Measurements from ENCODE around the gene TST.

TST gene

DNA sequence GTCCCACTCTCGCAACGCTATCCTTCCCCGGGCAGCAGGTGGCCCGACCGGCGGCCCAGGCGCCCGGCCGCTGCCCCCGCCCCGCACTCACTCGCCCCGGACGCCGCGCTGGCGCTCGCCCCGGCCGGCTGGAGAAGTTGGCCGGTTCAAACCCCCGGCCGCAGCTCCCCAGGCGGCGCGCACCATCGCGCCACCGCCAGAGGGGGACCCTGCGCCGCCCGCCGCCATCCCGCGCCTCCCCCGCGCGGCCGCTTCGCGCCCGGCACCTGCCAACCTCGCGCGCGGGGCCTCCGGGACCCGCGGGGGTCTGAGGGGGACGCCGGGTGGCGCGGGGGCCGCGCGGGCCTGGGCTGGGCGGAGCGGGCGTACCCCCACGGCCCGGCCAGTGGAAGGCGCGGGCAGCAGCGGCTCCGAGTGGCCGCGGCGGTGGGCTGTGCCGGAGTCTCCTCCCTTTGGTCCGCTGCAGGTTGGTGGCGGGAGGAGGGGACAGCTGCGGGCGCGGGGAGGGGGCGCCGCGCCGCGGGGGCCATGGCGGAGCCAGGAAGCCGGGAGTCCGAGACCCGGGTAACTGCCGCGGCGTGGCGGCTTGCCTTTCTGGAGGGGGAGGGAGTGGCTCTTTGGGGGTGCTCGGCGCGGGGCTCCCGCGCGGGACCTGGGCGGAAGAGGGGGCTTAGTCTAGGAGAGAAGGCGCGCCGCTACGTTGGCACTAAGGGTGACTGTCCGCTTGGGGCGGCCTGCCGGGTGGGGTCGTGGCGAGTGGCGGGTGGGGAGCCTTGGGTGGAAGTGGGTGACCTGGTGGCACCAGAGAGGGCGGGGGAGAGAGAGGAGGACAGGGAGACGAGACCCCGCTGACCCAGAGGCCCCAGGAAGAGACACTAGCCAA is at the start of gene TST, which contains the start of gene MPST:
Gene TST (minus strand): TSS at position 139 of the 883 bp plus-strand sequence. CDS start 715 bp downstream, outside the sequence.
Gene MPST (plus strand): TSS at position 434 of the 883 bp plus-strand sequence. CDS start 95 bp downstream, at position 529.
- DNase-seq, result peak; percentile 49 to 74 (median 69)

DNA sequence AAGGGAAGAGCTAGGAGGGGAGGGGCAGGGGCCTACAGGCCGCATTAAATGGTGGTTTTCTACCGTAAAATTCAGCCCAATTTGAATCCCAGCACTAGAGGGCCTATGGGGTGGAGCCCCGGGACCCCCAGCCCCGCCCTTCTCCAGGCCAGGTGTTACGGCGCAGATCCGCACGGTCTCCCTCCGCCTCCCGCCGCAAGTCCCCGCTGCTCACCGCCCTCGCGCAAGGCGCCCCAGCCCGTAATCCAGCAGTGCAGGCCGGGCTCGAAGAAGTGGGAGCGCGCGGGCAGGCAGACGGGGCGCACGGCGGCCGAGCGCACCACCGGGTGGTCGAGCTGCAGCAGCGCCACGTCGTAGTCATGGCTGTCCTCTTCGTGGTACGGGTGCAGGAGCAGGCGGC is 49.6 kb upstream of the TST start:
- no peak for DNase-seq

DNA sequence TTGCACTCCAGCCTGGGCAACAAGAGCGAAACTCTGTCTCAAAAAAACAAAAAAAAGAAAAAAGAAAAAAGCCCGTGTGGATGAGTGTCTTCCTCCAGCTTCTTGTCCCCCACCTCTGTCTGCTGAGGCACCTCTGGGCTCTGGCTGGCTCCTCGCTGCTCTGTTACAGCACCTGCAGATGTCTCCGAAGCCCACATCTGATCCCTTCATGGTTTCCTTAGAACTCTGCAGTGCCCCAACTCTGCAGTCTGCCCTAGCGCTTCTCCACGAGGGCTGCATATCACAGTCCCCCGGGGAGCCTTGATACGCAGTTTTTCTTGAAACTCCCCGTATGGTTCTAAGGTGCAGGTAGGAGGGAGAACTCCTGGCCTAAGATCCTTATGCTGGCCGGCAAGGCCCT is 48.2 kb upstream of the TST start:
- no peak for DNase-seq

DNA sequence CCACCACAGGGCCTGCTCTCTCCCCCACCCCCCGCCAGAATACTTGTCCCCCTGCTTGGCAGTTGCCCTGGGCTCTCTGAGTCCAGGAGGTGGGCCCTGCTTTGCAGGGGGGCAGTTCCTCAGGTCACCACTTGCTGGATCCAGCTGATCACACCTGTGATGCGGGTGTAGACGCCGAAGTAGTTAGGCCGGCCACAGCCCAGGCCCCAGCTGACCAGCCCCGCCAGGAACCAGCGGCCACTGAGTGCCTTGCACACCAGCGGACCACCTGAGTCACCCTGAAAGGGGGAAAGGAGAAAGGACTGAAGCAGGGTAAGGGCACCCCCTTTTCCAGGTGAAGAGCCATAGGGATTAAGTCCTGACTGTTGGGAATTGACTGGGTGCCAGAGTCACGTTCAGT is 46.7 kb upstream of the TST start:
- DNase-seq, result no peak

DNA sequence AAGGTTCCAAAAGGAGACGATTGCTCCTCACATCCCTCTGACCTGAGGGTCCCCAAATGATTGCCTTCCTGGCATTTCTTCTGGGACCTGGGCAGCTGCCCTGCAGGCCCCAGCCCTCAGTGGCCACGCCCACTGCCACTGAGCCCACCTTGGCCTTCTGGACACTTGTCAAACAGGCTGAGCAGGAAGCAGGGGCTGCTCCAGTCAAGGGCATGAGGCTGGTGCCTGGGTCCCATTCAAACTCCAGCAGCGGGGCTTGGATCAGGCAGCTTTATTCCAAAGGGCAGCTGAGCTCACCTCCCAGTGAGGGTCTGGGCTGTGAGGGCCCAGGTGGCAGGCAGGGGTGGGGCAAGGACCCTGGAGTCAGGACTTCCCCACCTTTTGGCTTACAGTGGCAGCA is 45.9 kb upstream of the TST start:
- DNase-seq, result no peak

DNA sequence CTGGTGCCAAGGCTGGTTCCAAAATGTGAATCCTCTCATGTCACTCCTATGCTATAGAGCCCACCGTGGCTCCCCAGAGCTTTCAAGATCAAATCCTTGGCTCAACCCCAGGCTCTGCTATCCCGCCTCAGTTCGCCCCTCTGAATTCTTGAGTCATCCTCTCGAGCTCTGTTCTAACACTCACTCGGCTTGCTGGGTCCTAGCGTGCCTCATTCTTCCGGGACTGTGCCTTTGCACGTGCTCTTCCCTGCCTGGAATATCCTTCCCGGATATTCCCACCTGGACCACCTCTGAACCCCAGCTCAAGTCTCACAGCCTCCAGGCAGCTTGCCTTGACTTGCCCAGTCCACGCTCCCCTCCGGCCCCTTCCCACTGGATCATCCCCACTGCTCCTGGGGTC is 45.3 kb upstream of the TST start:
- DNase-seq, result no peak

DNA sequence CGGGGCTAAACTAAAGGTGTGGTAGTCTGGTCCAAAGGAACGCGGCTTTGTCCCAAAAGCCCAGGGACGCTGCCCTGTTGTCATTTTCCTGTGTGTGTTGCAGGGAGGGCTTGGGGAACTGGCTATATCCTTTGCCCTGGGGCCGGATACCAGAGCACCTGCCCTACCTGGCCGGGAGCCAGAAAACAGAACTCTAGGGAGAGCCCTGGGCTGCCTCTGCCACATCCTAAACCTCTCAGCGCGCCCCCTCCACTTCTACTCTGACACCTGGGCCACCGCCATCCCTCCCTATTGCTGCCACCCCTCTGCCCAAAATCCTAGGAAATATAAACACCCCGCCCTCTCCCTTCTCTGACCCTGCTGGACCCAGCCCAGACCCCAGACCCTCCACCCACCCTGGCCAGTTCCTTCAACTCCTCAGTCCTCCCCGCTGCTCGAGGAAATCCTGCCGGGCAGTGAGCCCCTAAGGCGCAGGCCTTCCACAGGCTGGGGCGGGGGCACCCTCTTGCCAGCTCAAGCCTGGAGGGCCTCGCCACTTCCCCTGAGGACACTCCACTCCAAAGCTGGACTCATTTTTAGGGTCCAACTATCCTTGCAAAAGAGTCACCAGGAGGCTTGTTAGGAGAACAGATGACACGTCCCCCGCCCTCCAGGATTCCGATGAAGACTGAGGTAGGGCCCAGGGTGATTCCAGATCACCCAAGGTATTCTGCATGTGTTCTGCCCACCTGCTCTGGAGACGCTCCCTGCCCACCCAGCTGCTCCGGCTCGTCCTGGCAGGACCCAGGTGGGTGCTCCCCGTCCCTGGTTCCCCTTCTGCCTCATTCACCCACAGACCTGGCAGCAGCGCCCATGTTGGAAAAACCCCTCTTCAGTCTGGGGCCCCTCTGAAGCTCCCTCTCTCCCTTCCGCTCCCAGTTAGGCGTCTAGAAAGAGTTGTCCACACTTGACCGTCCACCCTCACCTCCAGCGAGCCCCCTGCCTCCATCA is 44.5 kb upstream of the TST start:
- DNase-seq, result peak; percentile 44 to 71 (median 51)

DNA sequence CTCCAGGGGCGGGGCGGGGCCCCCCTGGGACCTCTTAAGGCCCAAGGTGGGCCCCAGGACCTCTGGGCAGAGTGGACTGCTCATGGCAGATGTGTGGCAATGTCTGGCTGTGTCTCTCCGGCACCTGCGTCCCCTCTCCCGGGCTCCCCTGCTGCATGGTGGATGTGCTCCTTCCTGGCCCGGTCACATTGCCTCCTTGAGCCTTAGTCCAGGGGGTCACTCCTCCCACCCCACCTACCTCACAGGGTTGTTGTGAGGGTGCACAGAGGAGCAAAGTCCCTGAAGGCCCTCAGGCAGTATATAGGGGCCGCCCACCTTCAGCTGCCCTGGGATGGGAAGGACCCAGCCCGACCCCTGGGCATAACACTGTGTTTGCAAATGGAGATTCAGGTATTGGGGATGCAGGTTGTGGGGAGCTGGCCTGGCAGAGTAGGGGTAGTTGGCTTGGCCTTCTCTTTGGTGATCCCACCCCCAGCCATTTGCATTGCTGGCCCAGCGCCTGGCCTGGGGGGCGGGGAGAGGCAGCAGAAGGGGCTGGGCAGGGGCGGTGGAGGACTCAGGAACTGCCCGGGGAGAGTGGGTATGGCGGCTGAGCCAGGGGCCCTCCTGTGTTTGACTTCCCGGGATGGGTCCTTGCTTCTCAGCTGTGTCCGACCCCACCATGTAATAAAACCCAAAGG is 43.6 kb upstream of the TST start:
- no peak for DNase-seq

DNA sequence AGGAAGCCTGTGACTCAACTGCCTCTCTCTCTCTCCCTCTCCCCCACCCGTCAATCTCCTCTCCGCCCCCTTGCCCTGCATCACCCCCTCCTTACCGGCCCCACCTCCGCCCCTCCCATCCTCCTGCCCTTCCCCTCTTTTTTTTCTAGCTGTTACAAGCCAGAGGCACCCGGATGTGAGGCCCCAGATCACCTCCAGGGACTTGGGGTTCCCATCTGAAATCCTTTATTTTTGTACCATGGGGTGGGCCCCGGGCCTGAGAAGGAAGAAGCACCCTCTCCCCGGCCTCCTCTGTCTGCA is 43.1 kb upstream of the TST start:
- DNase-seq, result no peak

DNA sequence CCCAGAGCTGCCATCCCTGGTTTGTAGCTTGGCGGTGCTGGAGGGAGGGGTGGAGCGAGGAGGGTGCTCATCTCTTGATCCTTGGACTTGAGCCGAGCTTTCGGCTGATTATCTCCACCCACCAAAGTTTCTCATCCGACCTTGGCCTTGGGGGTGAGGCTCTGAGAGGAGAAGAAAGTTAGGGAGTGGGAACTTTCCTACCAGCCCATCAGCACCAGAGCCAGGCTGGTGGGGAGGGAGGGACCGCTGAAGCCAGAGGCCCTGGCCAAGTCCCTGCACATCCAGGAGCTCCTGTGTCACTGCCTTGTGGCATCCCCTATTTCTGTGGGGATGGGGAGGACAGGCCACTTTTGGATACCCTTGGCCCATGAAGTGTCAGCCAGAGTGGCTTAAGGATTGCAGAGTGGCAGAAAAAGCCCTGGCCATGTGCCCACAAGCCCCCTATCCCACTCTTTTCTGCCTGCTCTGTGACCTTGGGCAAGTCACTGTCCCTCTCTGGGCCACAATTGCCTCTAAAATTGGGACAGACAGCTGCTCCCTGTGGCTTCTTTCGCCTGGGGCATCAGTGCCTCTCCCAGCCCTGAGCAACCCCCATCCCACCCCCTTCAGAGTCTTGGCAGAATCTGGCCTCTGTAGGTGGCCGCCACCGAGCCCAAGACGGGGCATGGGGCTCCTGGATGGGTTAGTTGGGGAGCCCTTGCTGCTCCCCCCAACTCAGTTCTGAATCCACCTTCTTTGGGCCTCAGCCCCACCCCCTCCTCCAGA is 42.5 kb upstream of the TST start:
- DNase-seq, result no peak

DNA sequence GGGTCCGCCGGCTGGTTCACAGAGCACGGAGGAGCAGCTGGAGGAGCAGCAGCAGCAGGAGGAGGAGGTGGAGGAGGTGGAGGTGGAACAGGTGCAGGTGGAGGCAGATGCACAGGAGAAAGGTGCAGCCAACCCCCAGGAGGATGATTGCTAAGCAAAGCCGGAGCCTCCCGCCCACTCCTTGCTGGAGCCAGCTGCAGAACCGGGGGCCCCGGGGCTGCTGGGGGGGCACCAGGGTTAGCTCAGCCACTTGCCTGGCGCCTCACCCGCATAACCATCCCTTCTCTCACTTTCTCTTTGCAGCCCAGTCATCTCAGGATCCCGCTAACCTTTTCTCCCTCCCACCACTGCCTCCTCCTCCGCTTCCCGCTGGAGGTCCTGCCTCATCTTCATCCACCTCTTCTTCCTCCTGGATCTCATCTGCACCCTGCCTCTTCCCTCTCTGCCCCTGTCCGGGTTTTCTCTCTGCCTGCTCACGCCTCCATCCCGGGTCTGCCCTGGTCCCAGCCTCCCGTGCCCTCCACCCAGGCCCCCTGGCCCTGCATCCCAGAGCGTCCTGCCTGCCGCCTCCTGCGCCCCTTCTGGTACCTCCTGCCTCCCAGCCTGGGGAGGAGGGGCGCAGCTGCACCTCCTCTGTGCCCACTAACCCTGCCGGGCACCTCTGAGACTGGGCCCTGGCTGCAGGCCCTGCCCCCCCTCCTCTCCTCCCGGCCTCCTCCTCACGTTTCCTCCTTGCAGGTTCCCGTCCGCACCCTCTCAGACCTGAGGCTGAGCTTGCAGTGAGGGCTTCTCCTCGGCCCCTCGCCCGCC is 41.8 kb upstream of the TST start:
- DNase-seq, result peak; percentile 17 to 68 (median 45)

DNA sequence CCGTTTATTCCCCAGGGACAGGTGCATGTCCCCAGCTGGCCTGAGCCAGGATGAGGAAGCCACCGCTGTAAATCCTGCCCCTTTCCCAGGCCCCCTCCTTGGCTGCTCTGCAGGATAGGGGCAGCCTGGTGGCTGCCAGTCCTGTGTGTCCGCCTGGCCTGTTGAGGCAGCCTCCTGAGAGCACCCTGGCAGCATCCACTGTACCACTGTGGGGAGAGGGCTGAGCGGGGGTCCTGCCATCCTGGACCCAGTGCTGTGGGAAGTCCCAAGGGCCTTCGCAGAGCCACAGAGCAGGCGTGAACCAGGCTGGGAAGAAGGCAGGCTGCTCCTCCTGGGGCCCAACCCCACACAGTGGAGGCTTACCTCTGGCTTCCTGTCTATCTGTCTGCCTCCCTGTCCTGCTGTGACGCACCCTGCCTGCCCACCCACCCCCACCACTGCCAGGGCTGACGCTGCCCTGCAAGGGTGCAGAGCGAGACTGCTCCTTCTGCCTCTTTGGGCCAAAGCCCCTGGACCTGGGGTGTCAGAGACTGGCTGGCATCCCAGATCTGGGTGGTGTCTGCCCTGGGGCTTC is 40.7 kb upstream of the TST start:
- no peak for DNase-seq

DNA sequence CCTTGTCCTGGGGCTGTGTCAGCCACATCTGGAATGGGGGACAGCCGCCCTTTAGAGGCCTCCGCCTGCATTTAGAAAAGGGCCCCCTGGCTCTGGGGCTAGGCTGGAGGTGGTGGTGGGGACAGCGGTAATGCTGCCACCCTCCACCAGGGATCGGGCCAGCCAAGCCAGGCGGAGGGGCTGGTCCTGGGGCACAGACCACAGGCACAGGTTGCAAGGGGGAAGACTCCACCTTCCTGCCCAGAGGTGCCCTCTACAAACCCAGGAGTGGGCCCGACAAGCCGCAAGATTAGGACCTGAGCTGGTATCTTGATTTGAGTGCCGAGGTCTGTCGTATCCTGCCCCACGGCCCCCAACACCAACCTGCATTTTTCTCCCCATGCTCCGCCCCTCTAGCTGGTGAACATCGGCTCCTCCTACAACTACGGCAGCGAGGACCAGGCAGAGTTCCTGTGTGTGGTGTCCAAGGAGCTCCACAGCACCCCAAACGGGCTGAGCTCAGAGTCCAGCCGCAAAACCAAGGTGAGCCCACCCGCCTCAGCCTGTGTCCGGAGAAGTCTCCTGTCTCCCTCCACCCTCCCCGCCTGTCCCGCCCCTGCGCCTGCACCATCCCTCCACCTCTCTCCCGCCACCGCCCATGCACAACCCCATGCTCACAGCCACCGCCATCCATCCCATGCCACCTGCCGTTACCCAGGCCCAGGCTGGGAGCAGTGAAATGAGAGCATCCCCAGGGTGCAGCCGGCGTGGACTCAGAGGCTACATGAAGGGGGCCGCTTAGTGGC is 39.9 kb upstream of the TST start:
- no peak for DNase-seq

DNA sequence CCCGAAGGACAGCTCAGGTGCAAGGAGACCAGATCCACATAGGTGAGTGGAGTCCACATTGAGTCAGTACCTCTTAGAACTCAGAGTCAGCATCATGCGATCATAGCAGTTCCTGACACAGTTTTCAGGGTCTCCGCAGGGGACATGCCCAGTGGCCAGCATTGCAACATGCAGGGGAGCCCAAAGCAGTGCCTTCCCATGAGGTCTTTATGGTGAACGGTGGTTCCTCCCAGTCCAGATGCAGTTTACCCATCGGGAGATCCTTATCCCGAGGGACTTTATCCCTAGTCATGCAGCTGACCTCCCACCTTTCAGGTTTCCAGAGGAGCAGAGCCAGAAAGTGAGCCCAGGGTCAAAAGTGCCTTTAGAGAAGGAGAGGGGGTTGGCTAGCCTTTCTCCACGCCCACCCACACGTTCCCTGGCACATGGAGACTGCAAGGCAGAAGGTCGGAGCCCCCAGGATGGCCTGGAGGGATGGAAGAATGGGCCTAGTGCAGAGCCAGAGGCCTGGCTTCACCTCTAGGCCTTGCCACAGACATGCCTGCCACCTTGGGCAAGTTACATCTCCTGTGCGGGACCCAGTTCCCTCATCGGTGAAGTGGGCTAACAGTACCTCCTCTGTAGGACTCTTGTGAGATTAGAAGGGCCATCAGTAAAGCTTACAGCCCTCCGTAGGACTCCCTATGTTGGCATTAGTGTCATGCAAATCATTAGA is 38.7 kb upstream of the TST start:
- DNase-seq, result no peak

DNA sequence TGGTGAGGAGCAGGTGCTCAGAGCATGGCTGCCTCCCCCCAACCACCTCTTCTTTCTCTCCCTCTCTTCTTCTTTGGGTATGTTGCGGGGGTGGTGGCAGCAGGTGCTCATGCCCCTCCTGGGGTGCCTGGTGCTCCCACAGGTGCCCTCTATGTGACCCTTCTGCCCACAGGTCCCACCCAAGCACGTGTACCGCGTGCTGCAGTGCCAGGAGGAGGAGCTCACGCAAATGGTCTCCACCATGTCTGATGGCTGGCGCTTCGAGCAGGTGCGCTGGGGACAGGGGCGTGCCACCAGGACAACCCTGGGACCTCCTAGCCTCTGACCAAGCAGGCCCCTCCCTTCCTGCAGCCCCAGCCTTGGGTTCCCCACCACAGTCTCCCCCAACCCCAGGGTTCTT is 38.0 kb upstream of the TST start:
- DNase-seq, result no peak

DNA sequence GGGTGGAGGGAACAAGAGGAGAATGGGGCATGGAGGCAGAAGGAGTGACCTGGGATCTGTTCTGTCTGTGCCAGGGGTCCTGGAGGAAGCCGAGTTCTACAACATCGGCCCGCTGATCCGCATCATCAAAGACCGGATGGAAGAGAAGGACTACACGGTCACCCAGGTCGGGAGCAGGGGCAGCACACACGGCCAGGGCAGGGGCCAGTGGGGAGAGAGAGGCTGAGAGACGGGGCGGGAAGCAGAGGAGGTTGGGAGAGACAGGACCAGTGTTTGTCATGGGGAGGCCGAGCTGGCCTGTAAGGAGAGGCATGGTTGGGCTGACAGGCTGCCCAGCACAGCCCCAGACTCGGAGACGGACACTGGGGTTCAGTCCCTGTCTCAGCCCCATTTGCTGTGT is 37.0 kb upstream of the TST start:
- DNase-seq, result no peak

DNA sequence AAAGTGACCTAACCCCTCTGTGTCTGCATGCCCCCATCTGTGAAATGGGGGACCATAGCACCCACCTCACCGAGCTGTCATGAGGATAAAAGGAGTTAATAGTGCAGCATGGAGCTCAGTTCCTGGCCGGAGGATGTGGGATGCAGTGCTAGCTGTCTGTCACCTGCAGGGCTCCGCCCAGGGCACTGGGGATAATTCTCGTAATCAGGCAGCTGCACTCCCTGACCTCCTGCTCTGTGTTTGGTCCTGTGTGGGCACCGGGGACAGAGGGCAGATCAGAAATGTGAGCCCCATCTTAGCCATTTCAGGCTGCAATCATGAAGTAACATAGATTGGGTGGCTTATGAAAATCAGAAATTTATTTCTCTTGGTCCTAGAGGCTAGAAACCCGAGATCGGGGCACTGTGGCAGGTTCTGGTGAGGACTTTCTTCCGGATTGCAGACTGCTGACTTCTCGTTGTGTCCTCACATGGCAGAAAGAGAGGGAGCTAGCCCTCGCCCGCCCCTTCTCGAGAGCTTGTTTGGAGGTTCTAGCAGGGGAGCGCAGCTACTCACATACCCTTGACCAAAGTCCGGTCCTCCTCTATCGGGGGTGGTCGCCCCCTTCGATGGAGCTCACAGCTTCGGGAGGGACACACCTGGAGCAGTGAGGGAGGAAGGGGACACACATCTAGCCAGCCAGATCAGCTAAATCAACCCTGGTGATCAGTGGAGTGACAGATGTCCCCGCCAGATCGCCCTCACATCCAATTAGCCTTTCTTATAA is 35.5 kb upstream of the TST start:
- peak in 1 of 3 experiments; percentile 9 for DNase-seq

DNA sequence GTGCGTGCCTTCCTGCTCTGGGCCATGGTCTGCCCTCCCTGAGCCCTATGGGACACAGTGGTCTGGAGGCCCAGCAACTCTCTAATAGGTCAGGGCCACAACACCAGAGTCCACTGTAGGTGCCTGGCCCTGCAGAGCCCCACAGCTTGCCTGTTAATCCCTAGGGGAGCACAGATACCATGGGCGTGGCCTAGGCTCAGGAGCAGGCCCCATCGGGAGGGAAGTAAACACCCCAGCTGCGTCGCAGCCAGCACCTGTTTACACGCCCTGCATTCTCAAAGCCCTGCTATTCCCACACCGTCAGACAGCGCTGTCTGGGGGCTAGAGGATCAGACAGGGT is 34.8 kb upstream of the TST start:
- peak in 2 of 3 experiments; percentile 47 to 63 for DNase-seq

Data from NCI-H1417 (cell line).